ENCODE measurements around the gene KLF7.

GRCh38 chr2:207161247-207162123 is 4.3 kb downstream of the KLF7 start:
- TF ChIP-seq CTCF (IDR thresholded peaks at IDR 0.05; ENCODE audit: insufficient read depth, low read length) (no peak), SPI1 (IDR thresholded peaks at IDR 0.05; ENCODE audit: borderline replicate concordance, low read depth) (no peak; the same call in 1 of the 2 replicates), POLR2AphosphoS5 (IDR thresholded peaks at IDR 0.05; ENCODE audit: low read depth) (no peak), REST (IDR thresholded peaks at IDR 0.05; ENCODE audit: insufficient replicate concordance, low read depth) (no peak)
